ENCODE data around the gene TMEM62. TPM values are rescaled to one million over a fixed set of nuclear protein-coding genes. Genes with fewer than 3 reads are reported as not detected.
"Not testable (repeated sequence)": the region's sequence is repeated elsewhere in the genome, so short reads cannot be mapped to it uniquely, and the experiment has no call there.

TMEM62 gene
- total RNA-seq, 2 donors from 2014 or later, result 15.7 to 21.4 TPM

- peaks cover 60% of the 10 kb centered on the region for H3K36me3 Mint-ChIP-seq (ENCODE audit: low read depth)
- peak overlapping the region; percentile 64 for H3K27ac Mint-ChIP-seq
- no peaks in the 10 kb centered on the region for H3K9me3 Mint-ChIP-seq
- no peak for ATAC-seq (replicated peaks)
- H3K4me1 Mint-ChIP-seq, result peaks cover 11% of the 10 kb centered on the region
- H3K4me3 Mint-ChIP-seq, result no peak overlapping the region
- no peaks in the 10 kb centered on the region for H3K27me3 Mint-ChIP-seq
Observed at GRCh38 chr15:43183270-43183669, 49.9 kb downstream of the TMEM62 start.

DNA sequence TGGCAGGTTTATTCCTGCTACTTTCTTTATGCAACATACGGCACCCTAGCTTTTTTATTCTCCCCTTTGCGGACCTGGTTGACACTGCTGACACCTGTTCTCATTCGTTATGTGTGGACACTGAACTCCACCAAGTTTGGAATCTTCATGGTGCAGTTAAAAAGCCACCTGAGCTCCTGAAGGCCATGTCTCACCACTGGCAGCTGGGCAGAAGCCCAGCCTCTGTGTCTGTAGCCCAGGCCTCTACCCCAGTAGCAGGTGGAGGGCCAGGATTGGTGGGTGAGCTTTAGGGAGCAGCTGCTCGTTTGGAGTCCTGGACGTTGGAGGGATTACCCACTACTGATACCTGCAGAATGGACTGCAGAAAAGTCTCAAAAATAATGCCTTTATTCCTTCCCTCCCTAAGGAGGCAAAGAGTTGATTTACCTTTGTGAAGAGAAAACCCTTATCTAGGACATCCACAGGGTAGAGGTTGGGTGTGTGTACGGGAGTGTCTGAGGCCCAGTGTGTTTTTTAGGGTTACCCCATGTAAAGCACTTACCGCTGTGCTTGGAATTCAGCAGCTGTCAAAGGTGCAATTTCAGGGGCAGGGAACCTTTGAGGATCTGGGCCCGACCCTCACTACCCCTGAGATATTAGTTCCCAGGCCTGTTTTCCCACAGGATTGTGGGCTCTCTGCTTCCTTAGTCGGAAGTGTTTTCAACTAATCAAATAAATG is 51.2 kb downstream of the TMEM62 start:
- no peak for ATAC-seq (replicated peaks)
- Mint-ChIP-seq H3K9me3 (no peaks in the 10 kb centered on the region), H3K4me1 (peaks cover 15% of the 10 kb centered on the region), H3K27me3 (no peaks in the 10 kb centered on the region), H3K4me3 (peak overlapping the region; percentile 92), H3K27ac (peak overlapping the region; percentile 96), H3K36me3 (ENCODE audit: low read depth) (peaks cover 64% of the 10 kb centered on the region)

GRCh38 chr15:43185157-43186002 is 52.0 kb downstream of the TMEM62 start, which contains the start of gene CCNDBP1:
TSS of gene CCNDBP1 (plus strand) at chr15:43185403. CDS start at chr15:43185499, 96 bp downstream.
- ATAC-seq (replicated peaks), result peak; percentile 98
- H3K4me3 Mint-ChIP-seq, result peak within 1 kb of the TSS; percentile 92
- H3K27ac Mint-ChIP-seq, result peak within 1 kb of the TSS; percentile 96

GRCh38 chr15:43186003-43186353 is 52.6 kb downstream of the TMEM62 start:
- peaks cover 16% of the 10 kb centered on the region for H3K4me1 Mint-ChIP-seq
- no peaks in the 10 kb centered on the region for H3K27me3 Mint-ChIP-seq
- peak overlapping the region; percentile 92 for H3K4me3 Mint-ChIP-seq
- peak; percentile 34 for ATAC-seq (replicated peaks)
- peak overlapping the region; percentile 96 for H3K27ac Mint-ChIP-seq
- H3K9me3 Mint-ChIP-seq, result no peaks in the 10 kb centered on the region
- H3K36me3 Mint-ChIP-seq (ENCODE audit: low read depth), result peaks cover 76% of the 10 kb centered on the region

More at GRCh38 chr15:43185157-43186002, 52.0 kb downstream of the TMEM62 start, which contains the start of gene CCNDBP1:
- peaks cover 73% of the 10 kb centered on the region for H3K36me3 Mint-ChIP-seq (ENCODE audit: low read depth)
- no peaks in the 10 kb centered on the region for H3K27me3 Mint-ChIP-seq
- peaks cover 16% of the 10 kb centered on the region for H3K4me1 Mint-ChIP-seq
- no peaks in the 10 kb centered on the region for H3K9me3 Mint-ChIP-seq

DNA sequence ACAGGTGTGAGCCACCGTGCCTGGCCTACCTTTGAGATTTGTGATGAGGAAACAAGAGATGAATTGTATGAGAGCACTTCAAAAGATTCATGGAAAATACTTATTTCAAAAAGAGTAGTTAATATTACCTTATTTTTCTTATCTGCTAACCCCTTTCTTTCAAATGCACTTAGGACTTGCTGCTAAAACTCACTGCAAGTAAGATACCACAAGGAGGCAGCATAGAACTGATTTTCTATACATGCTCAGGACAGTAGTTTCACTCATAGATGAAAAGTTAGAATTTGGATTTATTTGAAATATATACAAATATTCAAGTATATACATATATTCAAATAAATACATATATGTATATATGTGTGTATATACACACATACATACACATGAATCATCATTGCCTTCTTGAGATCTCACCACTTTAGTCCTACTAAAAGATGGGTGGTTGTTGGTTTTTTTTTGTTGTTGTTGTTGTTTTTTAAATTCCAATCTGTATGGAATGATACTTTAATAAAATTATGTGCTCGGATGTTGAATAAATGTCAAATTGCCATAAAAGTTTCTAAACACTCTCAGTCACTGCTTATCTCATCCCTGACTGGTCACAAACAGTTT is 54.3 kb downstream of the TMEM62 start:
- Mint-ChIP-seq H3K9me3 (no peaks in the 10 kb centered on the region), H3K4me1 (peaks cover 16% of the 10 kb centered on the region), H3K36me3 (ENCODE audit: low read depth) (peaks cover 81% of the 10 kb centered on the region), H3K27me3 (no peaks in the 10 kb centered on the region), H3K27ac (peak overlapping the region; percentile 96), H3K4me3 (peak overlapping the region; percentile 92)
- no peak for ATAC-seq (replicated peaks)

- Mint-ChIP-seq H3K36me3 (ENCODE audit: low read depth) (peaks cover 87% of the 10 kb centered on the region), H3K4me3 (no peak overlapping the region), H3K27ac (peak overlapping the region; percentile 18), H3K9me3 (no peaks in the 10 kb centered on the region), H3K4me1 (peaks cover 16% of the 10 kb centered on the region), H3K27me3 (no peaks in the 10 kb centered on the region)
- no peak for ATAC-seq (replicated peaks)
Observed at GRCh38 chr15:43189296-43189695, 55.9 kb downstream of the TMEM62 start.

DNA sequence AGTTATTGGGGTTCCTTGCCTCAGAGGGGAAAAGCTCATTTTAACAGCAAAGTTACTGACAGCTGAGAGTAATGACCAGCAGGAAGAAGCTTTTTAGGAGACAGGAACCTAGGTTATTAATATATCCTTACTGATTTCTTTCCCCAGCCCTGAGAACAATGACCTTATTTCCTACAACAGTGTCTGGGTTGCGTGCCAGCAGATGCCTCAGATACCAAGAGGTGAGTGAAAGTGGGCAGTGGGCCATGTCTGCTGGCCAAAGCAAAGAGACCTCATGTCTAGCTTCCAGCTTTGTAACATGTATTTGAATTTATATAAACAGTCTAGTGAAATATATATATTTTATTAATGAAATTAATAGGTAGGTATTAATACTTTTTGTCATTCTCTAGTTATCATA is 56.8 kb downstream of the TMEM62 start:
- Mint-ChIP-seq H3K4me1 (peaks cover 16% of the 10 kb centered on the region), H3K36me3 (ENCODE audit: low read depth) (peaks cover 95% of the 10 kb centered on the region), H3K9me3 (no peaks in the 10 kb centered on the region), H3K27ac (no peak overlapping the region), H3K4me3 (no peak overlapping the region), H3K27me3 (no peaks in the 10 kb centered on the region)
- no peak for ATAC-seq (replicated peaks)

DNA sequence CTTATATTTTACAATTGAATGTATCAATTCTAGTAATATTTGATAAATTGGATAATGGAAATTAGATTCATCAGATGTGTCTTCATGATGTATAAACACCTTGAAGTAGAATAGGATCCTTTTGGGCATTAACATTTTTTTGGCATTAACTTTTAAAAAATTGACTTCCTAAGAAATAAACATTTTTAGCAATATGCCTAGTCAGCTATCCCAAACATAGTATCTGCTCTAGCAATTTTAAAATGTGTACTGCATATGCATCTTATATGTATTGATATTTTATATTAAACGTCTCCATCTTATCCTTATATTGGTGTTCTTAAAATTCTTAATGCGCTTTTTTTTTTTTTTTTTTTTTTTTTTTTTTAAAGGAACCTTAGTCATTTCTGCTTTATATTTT is 60.3 kb downstream of the TMEM62 start:
- H3K4me1 Mint-ChIP-seq, result peaks cover 5% of the 10 kb centered on the region
- no peaks in the 10 kb centered on the region for H3K9me3 Mint-ChIP-seq
- peaks cover 92% of the 10 kb centered on the region for H3K36me3 Mint-ChIP-seq (ENCODE audit: low read depth)
- H3K27ac Mint-ChIP-seq, result no peak overlapping the region
- no peaks in the 10 kb centered on the region for H3K27me3 Mint-ChIP-seq
- H3K4me3 Mint-ChIP-seq, result no peak overlapping the region
- no peak for ATAC-seq (replicated peaks)

GRCh38 chr15:43194795-43195194 is 61.4 kb downstream of the TMEM62 start:
- H3K9me3 Mint-ChIP-seq, result no peaks in the 10 kb centered on the region
- ATAC-seq (replicated peaks), result no peak
- H3K27ac Mint-ChIP-seq, result no peak overlapping the region
- peaks cover 83% of the 10 kb centered on the region for H3K36me3 Mint-ChIP-seq (ENCODE audit: low read depth)
- no peak overlapping the region for H3K4me3 Mint-ChIP-seq
- no peaks in the 10 kb centered on the region for H3K27me3 Mint-ChIP-seq
- no peaks in the 10 kb centered on the region for H3K4me1 Mint-ChIP-seq

DNA sequence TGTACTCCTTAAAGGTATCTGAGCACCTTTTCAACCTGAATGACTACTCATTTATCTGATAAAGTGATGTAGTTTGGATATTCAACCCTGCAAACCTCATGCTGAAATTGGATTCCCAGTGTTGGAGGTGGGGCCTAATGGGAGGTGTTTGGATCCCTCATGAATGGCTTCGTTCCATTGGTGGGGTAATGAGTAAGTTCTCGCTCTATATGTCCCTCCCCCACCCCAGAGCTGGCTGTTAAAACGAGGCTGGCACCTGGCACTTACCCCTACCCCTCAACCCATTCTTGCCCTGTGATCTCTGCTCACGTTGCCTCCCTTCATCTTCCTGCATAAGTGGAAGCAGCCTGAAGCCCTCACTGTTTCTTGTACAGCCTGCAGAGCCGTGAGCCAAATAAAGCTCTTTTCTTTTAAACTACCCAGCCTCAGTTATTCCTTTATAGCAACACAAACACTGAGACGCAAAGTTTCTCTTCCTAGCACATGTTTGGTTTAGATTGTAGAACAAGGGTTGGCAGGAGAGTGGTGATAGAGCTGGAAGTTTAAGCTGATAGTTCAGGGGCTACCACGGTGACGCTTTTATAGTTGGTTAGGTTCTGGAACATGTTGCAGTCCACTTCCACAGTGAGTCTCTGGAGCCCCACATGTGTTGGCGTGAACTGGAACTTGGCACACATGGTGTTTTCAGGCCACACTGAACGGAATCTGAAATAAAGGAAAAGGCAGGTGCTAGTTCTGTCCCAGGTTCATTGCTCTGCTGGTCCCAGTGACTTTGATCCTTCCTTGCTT is 63.6 kb downstream of the TMEM62 start:
- peaks cover 5% of the 10 kb centered on the region for H3K4me1 Mint-ChIP-seq
- H3K36me3 Mint-ChIP-seq (ENCODE audit: low read depth), result peaks cover 62% of the 10 kb centered on the region
- no peaks in the 10 kb centered on the region for H3K9me3 Mint-ChIP-seq
- H3K27ac Mint-ChIP-seq, result no peak overlapping the region
- no peak overlapping the region for H3K4me3 Mint-ChIP-seq
- H3K27me3 Mint-ChIP-seq, result no peaks in the 10 kb centered on the region
- no peak for ATAC-seq (replicated peaks)

GRCh38 chr15:43197773-43198172 is 64.4 kb downstream of the TMEM62 start:
- not testable (repeated sequence) for H3K27ac Mint-ChIP-seq; H3K4me1 Mint-ChIP-seq; H3K4me3 Mint-ChIP-seq; H3K27me3 Mint-ChIP-seq; H3K9me3 Mint-ChIP-seq; ATAC-seq (replicated peaks)
- peaks cover 54% of the 10 kb centered on the region for H3K36me3 Mint-ChIP-seq (ENCODE audit: low read depth)

DNA sequence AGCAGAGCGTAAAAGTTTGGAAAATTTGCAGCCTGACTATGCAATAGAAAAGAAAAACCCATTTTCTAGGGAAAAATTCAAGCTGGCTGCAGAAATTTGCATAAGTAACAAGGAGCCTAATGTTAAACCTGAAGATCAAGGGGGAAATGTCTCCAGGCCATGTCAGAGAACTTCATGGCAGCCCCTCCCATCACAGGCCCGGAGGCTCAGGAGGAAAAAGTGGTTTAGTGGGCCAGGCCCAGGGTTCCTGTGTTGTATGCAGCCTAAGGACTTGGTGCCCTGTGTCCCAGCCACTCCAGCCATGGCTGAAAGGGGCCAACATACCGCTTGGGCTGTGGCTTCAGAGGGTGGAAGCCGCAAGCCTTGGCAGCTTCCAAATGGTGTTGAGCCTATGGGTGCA is 65.2 kb downstream of the TMEM62 start:
- peaks cover 46% of the 10 kb centered on the region for H3K36me3 Mint-ChIP-seq (ENCODE audit: low read depth)
- not testable (repeated sequence) for H3K27ac Mint-ChIP-seq; H3K9me3 Mint-ChIP-seq; H3K27me3 Mint-ChIP-seq; H3K4me3 Mint-ChIP-seq; ATAC-seq (replicated peaks); H3K4me1 Mint-ChIP-seq

GRCh38 chr15:43198992-43199391 is 65.6 kb downstream of the TMEM62 start:
- Mint-ChIP-seq H3K36me3 (ENCODE audit: low read depth) (peaks cover 43% of the 10 kb centered on the region), H3K4me1 (peaks cover 5% of the 10 kb centered on the region), H3K9me3 (no peaks in the 10 kb centered on the region), H3K27ac (no peak overlapping the region), H3K4me3 (no peak overlapping the region), H3K27me3 (no peaks in the 10 kb centered on the region)
- no peak for ATAC-seq (replicated peaks)

GRCh38 chr15:43199945-43200488 is 66.6 kb downstream of the TMEM62 start:
- Mint-ChIP-seq H3K9me3 (no peaks in the 10 kb centered on the region), H3K27ac (peak overlapping the region; percentile 3), H3K4me3 (no peak overlapping the region), H3K4me1 (peaks cover 11% of the 10 kb centered on the region), H3K27me3 (no peaks in the 10 kb centered on the region), H3K36me3 (ENCODE audit: low read depth) (peaks cover 33% of the 10 kb centered on the region)
- peak; percentile 84 for ATAC-seq (replicated peaks)
